SU-DHL-6 (cell line): ENCODE measurements around the gene TAF9B.

Source experiments
- H2AFZ ChIP-seq: fragments of 200-600 bp; sonication (generic); 2 replicates; pipeline ENCODE4 v1.6.1; 2014; ENCODE audit warnings: low read depth, mild to moderate bottlenecking, moderate library complexity, mixed read lengths, antibody characterized with exemption, low read length; ENCODE audit not compliant: severe bottlenecking
- H3F3A ChIP-seq: fragments of 200-600 bp; shearing (Covaris generic); 2 replicates; pipeline ENCODE4 v1.6.0; 2016; ENCODE audit warnings: antibody characterized with exemption, mild to moderate bottlenecking; ENCODE audit not compliant: insufficient read depth
- H3K27ac ChIP-seq: fragments of 200-600 bp; sonication (generic); 2 replicates; pipeline ENCODE4 v1.5.1; 2016; ENCODE audit warnings: low read depth, mild to moderate bottlenecking, low read length, moderate library complexity, mixed read lengths
- H3K27me3 ChIP-seq: fragments of 200-600 bp; sonication (generic), shearing (Covaris generic); 2 replicates; pipeline ENCODE4 v1.6.0; 2014; ENCODE audit warnings: mild to moderate bottlenecking, low read length
- H3K36me3 ChIP-seq: fragments of 200-600 bp; sonication (generic); 2 replicates; pipeline ENCODE4 v1.6.1; 2014; ENCODE audit warnings: mild to moderate bottlenecking, low read length, mixed read lengths
- H3K4me2 ChIP-seq: fragments of 300-600, 200-600 bp; shearing (Covaris generic), sonication (generic); 2 replicates; pipeline ENCODE4 v1.6.0; 2014; ENCODE audit warnings: low read length, low read depth, mild to moderate bottlenecking; ENCODE audit not compliant: poor library complexity, severe bottlenecking
- H3K4me3 ChIP-seq: fragments of 200-600 bp; sonication (generic); 2 replicates; pipeline ENCODE4 v1.5.1; 2014; ENCODE audit warnings: antibody characterized with exemption, low read length, mild to moderate bottlenecking, mixed read lengths; ENCODE audit not compliant: insufficient read depth, poor library complexity, severe bottlenecking
- H3K79me2 ChIP-seq: fragments of 200-600 bp; sonication (generic); 2 replicates; pipeline ENCODE4 v1.6.1; 2014; ENCODE audit warnings: mild to moderate bottlenecking, low read length, moderate library complexity; ENCODE audit not compliant: insufficient read depth
- H3K9ac ChIP-seq: fragments of 200-600 bp; sonication (generic); 2 replicates; pipeline ENCODE4 v1.7.0; 2014; ENCODE audit warnings: mild to moderate bottlenecking, low read length
- H3K9me2 ChIP-seq: fragments of 200-600 bp; sonication (generic); replicated peaks from 2 replicates; pipeline ENCODE4 v1.6.1; 2014; ENCODE audit warnings: low read length; ENCODE audit not compliant: insufficient read depth
- H3K9me3 ChIP-seq: fragments of 200-600 bp; sonication (generic); 2 replicates; pipeline ENCODE4 v1.6.1; 2014; ENCODE audit warnings: low read length, mixed read lengths; ENCODE audit not compliant: insufficient read depth
- H4K20me1 ChIP-seq: fragments of 200-600 bp; sonication (generic); 2 replicates; pipeline ENCODE4 v1.6.1; 2014; ENCODE audit warnings: low read depth, mild to moderate bottlenecking, antibody characterized with exemption, low read length, moderate library complexity, mixed read lengths
- CTCF ChIP-seq: fragments of 200-600 bp; sonication (generic); IDR thresholded peaks from one replicate; pipeline ENCODE4 v1.5.1; 2017; ENCODE audit warnings: antibody characterized with exemption, mild to moderate bottlenecking, low read length, moderate library complexity; ENCODE audit not compliant: insufficient read depth, poor library complexity, severe bottlenecking
- EZH2phosphoT487 ChIP-seq: fragments of 200-600 bp; sonication (generic), shearing (Covaris generic); conservative IDR thresholded peaks from 2 replicates; pipeline ENCODE4 v1.6.1; 2018; ENCODE audit warnings: mild to moderate bottlenecking, antibody characterized with exemption, low read length, moderate library complexity, mixed read lengths

TAF9B gene

GRCh38 chrX:78103001-78103622 lies 36.3 kb downstream of the TAF9B start:
- Histone ChIP-seq H3F3A (no peaks in the 10 kb centered on the region), H3K9me3 (no peaks in the 10 kb centered on the region), H4K20me1 (peaks cover 27% of the 10 kb centered on the region), H3K27ac (peak overlapping the region; percentile 76), H3K4me3 (peak overlapping the region; percentile 62), H3K79me2 (peaks cover 41% of the 10 kb centered on the region), H2AFZ (peak overlapping the region; percentile 64), H3K36me3 (peaks cover 11% of the 10 kb centered on the region; the same call in 1 of the 2 replicates), H3K27me3 (no peaks in the 10 kb centered on the region), H3K4me2 (peak overlapping the region; percentile 94), H3K9me2 (no peaks in the 10 kb centered on the region), H3K9ac (peak overlapping the region; percentile 62)
- TF ChIP-seq EZH2phosphoT487 (no peak), CTCF (no peak)

GRCh38 chrX:78102091-78102490 lies 37.4 kb downstream of the TAF9B start:
- no peaks in the 10 kb centered on the region for H3K27me3 ChIP-seq
- no peaks in the 10 kb centered on the region for H3K9me3 ChIP-seq
- H4K20me1 ChIP-seq = peaks cover 21% of the 10 kb centered on the region
- H3K79me2 ChIP-seq = peaks cover 30% of the 10 kb centered on the region
- H3K4me3 ChIP-seq = no peak overlapping the region
- H3K36me3 ChIP-seq = peaks cover 6% of the 10 kb centered on the region; the same call in 1 of the 2 replicates
- no peak overlapping the region for H3K9ac ChIP-seq
- no peak overlapping the region for H3K27ac ChIP-seq
- H3F3A ChIP-seq = no peaks in the 10 kb centered on the region
- no peak overlapping the region for H2AFZ ChIP-seq
- no peak for TF ChIP-seq EZH2phosphoT487
- no peak for TF ChIP-seq CTCF
- no peak overlapping the region for H3K4me2 ChIP-seq
- no peaks in the 10 kb centered on the region for H3K9me2 ChIP-seq

GRCh38 chrX:78098108-78098507 lies 41.3 kb downstream of the TAF9B start:
- Histone ChIP-seq H3K36me3 (no peaks in the 10 kb centered on the region), H2AFZ (no peak overlapping the region), H3K4me3 (no peak overlapping the region), H3K4me2 (no peak overlapping the region), H3F3A (no peaks in the 10 kb centered on the region), H4K20me1 (no peaks in the 10 kb centered on the region), H3K79me2 (no peaks in the 10 kb centered on the region), H3K27ac (no peak overlapping the region), H3K27me3 (no peaks in the 10 kb centered on the region), H3K9ac (no peak overlapping the region), H3K9me2 (no peaks in the 10 kb centered on the region), H3K9me3 (no peaks in the 10 kb centered on the region)
- no peak for TF ChIP-seq CTCF
- no peak for TF ChIP-seq EZH2phosphoT487
